HG03066 (cell line): ENCODE data around the gene PTEN.

ENCODE experiments used
- ATAC-seq: cut with Tn5 transposase; IDR thresholded peaks from one replicate; pipeline ENCODE4 v1.9.1; 2021; ENCODE audit warnings: low read depth; ENCODE audit not compliant: unreplicated experiment

PTEN gene

DNA sequence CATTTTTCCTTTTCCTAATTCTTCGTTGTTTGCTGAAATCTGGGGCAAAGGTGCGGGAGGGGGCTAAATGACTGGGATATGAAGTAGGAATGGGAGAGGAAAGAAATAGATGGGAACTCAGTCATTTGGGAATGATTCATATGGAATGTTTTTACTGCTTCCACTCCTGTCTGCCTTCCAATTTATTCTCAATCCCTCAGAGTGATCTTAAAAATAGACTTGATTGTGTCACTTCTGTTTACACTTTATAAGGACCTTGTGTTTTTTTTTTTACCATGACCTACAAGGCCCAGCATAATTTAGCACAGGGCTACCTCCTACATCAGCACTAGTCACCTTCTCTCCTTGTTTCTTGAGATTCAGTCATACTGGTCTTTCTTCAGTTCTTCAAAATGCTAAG lies 97.9 kb downstream of the PTEN start:
- no peak for ATAC-seq

DNA sequence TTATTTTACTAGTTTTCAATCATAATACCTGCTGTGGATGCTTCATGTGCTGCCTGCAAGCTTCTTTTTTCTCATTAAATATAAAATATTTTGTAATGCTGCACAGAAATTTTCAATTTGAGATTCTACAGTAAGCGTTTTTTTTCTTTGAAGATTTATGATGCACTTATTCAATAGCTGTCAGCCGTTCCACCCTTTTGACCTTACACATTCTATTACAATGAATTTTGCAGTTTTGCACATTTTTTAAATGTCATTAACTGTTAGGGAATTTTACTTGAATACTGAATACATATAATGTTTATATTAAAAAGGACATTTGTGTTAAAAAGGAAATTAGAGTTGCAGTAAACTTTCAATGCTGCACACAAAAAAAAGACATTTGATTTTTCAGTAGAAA lies 103.0 kb downstream of the PTEN start:
- ATAC-seq = no peak

DNA sequence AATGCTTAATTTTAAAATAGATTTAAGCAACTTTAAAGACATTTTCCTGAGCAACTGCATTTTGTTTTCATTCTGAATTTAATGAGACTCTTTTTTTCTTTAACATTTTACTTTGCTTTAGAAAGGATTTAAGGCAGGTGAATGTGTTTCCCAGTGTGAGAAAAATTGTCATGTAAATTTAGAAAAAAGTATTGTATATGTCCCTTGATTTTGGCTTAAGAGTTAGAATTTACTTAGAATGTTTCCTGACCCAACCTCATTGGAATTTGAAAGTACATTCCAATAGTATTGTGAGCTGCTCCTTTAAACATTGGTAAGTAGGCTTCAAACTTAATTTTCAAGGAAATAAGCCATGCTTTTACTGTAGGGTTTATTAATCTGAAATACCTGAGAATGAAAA lies 110.2 kb downstream of the PTEN start:
- no peak for ATAC-seq

DNA sequence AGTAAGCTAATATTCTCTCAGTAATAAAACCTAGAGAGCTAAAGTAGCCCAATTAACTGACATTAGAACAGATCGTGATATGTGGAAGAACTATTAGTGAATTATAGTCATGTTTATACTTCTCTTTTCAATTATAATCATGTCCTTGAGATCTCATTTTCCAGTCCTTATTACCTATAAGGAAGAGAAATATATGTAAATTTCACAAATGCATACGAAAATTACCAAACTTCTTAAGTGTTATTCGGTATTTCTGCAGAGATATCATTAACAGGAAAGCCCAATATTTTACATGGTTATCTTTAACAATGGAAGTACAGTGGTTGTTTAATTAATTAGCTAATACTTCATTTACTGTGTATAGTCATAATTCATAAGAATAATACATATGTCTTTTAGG lies 110.7 kb downstream of the PTEN start:
- ATAC-seq = no peak

DNA sequence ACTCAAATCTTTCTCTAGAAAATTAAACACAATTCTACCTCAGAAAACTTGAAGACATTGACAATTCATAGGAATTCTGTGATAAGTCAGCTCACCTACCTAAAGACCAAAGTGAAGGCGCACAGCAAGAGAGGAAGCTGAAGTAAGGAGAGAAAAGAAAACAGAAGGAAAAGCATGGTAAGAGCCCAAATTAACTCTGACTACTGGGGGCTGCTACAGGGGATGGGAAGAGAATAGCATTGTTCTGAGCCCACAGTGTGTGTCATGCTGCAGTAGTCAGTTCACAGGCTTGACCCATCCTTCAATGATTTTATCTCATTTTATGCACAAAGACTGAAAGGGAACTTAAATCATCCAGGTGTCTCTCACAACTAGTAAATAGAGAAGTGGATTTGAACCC lies 111.3 kb downstream of the PTEN start:
- no peak for ATAC-seq

DNA sequence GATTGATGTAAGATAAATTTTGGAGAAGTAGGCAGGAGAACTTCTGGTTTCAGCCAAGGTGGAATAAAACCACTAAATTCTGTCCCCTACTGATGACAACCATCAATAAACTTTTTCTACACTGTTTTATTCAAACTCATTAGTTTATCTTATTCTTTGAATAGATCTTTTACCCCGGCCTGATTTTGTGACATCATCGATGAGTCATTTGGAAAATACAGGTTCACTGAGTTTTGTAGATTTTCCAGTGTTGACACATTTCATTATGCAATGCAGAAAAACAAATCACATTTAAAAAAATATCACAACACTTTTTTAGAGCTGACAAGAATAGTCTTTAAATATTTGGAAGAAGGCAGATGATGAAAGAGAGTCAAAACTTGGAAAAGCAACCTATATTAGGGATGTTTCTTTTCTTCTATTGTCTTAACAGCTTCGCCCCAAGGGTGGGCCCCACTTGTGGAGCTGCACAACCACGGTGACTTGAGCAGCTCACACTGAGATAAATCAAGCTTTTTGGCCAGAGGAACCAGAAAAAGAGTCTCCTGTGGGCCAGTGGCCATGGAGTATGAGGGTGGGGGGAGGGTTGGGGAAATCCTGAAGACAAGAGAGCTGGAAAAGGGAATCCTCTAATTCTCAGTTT lies 112.8 kb downstream of the PTEN start:
- ATAC-seq = no peak

DNA sequence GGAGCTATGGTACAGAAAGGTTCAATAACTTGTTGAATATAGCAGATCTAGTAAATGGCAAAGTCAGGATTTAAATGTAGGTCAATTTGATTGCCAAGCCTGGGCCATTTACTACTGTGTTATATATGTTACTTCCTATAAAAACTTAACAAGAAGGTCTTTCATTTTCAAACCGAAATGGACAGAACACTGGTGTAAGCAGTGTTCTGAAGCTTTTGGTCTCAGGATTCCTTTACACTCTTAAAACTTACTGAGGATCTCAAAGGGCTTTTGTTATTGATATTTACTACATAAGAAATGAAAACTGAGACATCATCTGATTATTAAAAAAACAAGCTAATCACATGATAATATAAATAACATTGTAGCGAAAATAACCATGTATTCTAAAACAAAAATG lies 114.7 kb downstream of the PTEN start:
- no peak for ATAC-seq

DNA sequence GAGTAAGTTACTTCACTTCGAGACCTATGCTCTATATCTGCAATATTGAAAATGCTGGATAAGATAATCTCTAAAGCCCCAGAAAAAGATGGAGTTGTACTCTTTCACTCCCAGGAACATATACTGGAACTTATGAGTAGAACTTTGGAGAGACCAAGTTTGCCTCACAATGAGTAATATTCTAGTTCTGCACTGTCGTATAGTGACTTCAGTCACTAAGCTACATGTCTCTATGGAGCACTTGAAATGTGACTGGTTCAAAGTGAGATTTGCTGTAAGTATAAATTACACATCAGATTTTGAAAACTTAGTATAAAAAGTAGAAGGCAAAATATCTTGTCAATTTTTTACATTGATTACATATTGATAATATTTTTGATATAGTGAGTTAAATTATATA lies 116.4 kb downstream of the PTEN start:
- no peak for ATAC-seq

DNA sequence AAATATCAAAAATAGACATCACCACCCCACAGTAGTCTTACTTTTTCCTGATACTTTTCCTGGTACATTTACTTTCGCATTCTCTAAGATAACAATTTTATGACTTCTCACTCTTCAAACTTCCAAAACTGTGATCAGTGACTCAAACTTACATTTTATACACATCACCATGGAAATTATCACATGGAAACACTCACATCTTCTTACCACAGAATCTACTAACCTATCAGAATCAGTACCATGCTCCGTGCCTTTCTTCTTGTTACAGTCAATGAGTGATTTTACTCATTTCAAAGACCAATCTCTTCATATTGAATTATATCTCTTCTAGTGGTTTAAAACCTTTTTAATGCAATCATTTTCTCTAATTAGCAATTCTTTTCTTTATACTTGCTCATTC lies 120.3 kb downstream of the PTEN start:
- ATAC-seq = no peak

DNA sequence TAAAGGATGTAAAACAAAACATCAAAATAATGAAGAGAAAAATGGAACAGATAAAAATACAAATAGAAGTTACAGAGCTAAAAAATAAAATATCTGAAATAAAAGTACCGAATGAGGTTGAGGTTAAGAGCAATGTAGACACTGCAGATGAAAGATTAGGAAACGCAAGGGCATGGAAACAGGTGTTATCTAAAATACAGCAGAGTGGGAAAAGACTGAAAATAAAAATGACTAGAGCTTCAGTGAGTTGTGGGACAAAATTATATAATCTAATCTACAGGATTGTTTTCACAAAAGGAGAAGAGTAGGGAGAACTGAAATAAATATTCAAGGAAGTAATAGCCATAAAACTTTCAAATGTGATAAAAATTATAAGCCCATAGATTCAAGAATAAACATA lies 123.8 kb downstream of the PTEN start:
- ATAC-seq = no peak

DNA sequence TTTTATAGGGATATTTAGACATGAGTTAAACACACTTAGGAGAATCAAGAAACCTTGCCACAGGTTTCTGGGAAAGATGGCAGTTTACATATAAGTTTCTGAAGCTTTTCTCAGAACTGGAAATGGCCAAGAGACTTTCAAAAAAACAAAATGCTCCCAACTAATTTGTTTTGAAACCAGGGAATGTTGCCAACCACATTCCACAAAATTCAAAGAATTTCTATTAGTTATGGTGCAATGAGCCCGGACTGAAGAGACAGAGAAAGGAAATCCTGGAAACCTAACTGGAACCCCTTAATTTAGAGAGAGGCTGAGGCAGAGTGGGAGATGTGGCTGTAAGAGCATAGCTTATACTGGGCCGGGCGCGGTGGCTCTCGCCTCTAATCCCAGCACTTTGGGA lies 128.5 kb downstream of the PTEN start:
- no peak for ATAC-seq

DNA sequence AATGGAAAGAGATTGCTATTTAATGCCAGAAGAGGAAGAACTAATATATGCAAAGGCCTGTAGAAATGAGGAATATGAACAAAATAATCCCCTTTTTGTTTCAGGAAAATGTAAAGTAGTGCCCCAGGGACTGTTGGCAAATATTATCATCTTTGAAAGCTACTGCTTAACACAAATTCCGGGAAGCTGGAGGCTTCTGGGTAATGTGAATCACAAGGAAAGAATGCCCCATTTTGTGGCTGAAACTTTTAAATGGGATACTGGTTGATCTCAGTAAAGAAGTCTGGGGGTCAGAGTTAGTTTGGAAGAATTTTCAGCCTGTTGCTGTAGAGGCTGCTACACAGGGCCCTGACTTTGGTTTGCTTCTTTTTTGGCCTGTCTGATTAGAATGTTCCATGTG lies 141.0 kb downstream of the PTEN start:
- ATAC-seq = no peak

DNA sequence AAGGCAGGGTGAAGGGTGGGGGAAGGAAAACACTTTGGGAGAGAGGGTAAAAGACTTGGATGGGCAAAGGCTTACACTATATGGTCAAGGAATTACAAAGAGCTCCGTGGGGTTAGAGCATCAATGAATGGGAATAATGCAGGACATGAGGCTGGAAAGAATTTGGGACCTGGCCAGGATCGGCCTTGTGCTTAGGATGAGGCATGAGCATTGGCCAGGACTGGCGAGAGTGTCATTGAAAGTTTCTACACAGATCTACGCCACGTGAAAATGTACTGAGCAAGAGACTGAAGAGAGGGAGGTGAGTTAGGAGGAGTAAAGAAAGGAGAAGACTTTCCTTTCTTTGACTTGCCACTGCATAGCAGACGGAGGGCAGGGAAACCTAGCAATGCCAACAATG lies 142.8 kb downstream of the PTEN start:
- ATAC-seq = no peak

DNA sequence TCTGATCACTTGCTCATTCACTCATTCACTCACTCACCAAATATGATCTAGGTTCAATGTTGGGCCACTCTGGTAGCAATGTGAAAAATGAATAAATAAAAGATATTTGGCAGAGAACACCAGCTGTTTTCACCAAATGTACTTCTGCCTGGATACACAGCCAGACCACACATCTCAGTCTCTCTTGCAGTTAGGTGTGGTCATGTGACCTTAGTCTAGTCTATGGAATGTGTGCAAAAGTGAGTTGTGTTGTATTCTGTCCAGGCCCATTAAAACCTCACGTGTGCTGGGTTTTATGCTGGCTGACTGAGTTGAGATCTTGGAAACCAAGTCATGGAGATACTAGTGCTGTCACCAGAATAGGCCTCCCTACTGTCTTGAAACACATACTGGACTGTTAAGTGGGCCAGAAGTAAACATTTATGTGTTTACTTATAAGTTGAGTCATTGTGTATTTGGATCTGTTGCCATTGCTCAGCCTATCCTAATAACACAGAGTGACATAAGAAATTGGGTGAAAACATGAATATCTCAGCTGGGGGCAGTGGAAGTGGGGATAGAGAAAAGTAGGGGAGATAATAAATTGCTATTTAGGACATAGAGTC lies 145.5 kb downstream of the PTEN start:
- ATAC-seq = no peak

DNA sequence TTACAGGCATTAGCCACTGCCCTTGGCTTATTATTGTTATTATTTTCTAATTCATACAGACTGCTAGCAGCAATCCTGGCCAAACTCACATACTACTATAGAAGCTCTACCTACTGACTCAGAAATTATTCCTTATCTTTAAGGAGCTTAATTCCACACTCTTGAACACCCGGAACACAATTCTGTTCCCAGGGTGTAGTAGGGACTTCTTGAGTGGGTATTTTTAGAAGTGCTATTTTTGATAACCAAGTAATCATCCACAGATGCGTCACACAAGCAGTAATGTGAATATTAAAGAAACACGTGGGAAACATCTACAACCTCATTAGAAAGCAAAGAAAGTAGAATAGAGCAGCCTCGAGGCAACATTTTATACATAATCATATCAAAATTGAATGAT lies 149.2 kb downstream of the PTEN start:
- no peak for ATAC-seq

DNA sequence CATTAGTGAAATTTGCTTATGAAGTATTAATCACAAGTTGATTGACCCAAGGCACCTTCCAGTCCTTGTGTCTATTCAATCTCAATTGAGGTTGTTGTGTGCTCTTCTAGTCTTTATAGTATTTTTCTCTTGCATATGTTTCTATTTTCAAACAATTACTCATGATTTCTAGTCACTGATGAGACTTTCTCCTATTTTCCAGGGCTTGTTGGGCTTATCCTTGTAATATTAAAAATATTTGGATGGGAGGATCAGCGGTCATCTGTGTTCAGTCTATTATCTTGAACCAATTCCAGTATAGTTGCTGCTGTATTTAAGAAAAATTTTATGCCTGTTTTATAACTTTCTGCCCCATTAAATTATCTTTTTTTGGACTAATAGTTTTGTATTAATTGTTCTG lies 154.4 kb downstream of the PTEN start:
- no peak for ATAC-seq

DNA sequence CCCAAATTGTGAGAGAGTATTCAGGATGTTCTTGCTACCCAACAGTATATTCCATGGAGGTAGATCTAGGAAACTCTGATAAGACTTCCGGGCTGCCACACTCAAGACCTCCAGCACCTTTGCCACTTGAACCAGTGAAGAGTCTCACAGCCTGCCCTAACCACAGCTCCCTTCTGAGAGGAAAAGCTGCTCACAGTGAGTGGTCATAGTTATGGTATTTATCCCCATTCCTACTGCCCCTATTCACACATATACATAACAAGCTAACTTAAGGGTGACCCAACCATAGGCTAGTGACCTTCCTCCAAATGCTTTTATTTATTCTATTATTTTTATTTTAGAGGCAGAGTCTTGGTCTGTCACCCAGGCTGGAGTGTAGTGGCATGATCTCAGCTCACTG lies 156.3 kb downstream of the PTEN start:
- ATAC-seq = no peak
